K562 treated with DMSO at 1 percent for 48 hours (cell line): ENCODE data around the gene TMEM247. TPM values are rescaled to one million over a fixed set of nuclear protein-coding genes. Genes with fewer than 3 reads are reported as not detected.

Source experiments
- total RNA-seq: library from RNA; unstranded; fragments of 300-600 nt; gene quantifications from 2 replicates; pipeline ENCODE4 v1.2.3, GENCODE V29; 2022; ENCODE audit warnings: low replicate concordance; ENCODE audit errors: extremely low read depth

TMEM247 gene
- not detected in 2 replicates for total RNA-seq

GRCh38 chr2:46479265-46479664, at the start of gene TMEM247:
Gene TMEM247 (plus strand): TSS chr2:46479565.

Other genes starting within 250 kb of the TMEM247 start
- gene EPAS1, start 182.2 kb upstream of the TMEM247 start, total RNA-seq = not detected in 2 replicates
- not detected in 2 replicates for gene RHOQ, start 62.9 kb downstream of the TMEM247 start, total RNA-seq
- not detected in 2 replicates for gene ATP6V1E2, start 63.0 kb downstream of the TMEM247 start, total RNA-seq
- gene PIGF, start 137.5 kb downstream of the TMEM247 start, total RNA-seq = not detected in 2 replicates
- gene CRIPT, start 137.7 kb downstream of the TMEM247 start, total RNA-seq = not detected in 2 replicates
- not detected in 2 replicates for gene SOCS5, start 219.7 kb downstream of the TMEM247 start, total RNA-seq